ENCODE data around the gene URI1.

The URI1 gene

DNA sequence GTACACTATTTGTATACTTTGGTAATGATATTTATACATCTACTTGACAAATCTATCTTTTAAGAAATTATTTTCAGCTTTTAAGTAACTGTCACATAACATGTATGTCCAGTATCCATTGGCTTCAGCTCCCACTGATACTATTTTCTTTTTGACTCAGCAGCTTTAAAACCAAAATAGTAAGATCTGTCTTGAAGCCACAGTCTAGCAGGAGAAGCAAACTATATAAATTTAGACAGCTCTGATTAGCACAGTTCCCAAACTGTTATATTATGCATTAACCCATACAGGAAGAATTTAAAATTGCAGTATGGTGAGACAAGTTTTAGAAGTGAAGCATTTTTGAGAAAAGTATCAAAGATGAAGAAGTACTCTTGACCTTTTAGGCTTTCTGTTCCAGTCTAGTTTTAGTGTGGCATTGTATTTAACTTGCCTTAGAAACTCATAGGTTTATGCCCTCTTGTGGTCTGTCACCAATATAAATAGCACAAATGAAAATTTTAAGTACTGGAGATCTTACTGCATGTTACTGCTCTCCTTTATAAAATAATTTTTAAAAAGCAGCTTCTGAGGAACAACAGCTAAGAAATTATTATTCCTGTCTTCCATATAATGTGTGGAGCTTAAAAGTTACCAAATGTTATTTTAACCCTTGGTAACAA lies 24.7 kb downstream of the URI1 start:
- no peak overlapping the region for H3K4me2 ChIP-seq (ENCODE audit: insufficient read depth, low read length, poor library complexity, severe bottlenecking)
- H3K27ac ChIP-seq (replicated peaks; ENCODE audit: low read length): no peak overlapping the region
- no peaks in the 10 kb centered on the region for H3K36me3 ChIP-seq (replicated peaks in 1 of 2; ENCODE audit: control insufficient read depth in 2 of 2, insufficient read depth in 2 of 2, low read length in 2 of 2)
- no peaks in the 10 kb centered on the region for H3K9me3 ChIP-seq (replicated peaks in 1 of 2; ENCODE audit: control insufficient read depth in 2 of 2, insufficient read depth in 1 of 2, low read depth in 1 of 2, low read length in 2 of 2)
- H3K27me3 ChIP-seq (ENCODE audit: control insufficient read depth in 3 of 3, insufficient read depth in 3 of 3, low read depth in 1 of 3, low read length in 3 of 3): no peaks in the 10 kb centered on the region
- no peak overlapping the region for H3K9ac ChIP-seq (ENCODE audit: low read depth, low read length, poor library complexity)
- H3K4me3 ChIP-seq (ENCODE audit: low read length in 2 of 2): no peak overlapping the region
- H3K18ac ChIP-seq (ENCODE audit: low read length): no peak overlapping the region
- DNase-seq (ENCODE audit: low spot score): no peak
- H2BK12ac ChIP-seq (ENCODE audit: low read length): no peak overlapping the region
- H3K14ac ChIP-seq (ENCODE audit: low read length): no peak overlapping the region
- no peaks in the 10 kb centered on the region for H3K4me1 ChIP-seq (ENCODE audit: control insufficient read depth in 2 of 2, insufficient read depth in 1 of 2, low read depth in 1 of 2, low read length in 2 of 2)
- no peak overlapping the region for H2BK15ac ChIP-seq (ENCODE audit: low read length)
- no peak overlapping the region for H2BK5ac ChIP-seq (ENCODE audit: low read length)
- H3K79me1 ChIP-seq (ENCODE audit: low read depth, low read length): peaks cover 3% of the 10 kb centered on the region
- no peak overlapping the region for H3K23ac ChIP-seq (ENCODE audit: low read depth, low read length, poor library complexity)
- H2BK120ac ChIP-seq (ENCODE audit: low read depth, low read length): no peak overlapping the region
- no peak overlapping the region for H3K4ac ChIP-seq (ENCODE audit: low read length)
- no peak overlapping the region for H2AFZ ChIP-seq (ENCODE audit: low read length)
- H2AK5ac ChIP-seq (ENCODE audit: low read depth, low read length): no peak overlapping the region
- H4K8ac ChIP-seq (ENCODE audit: low read depth, low read length): no peak overlapping the region
- no peak overlapping the region for H4K91ac ChIP-seq (ENCODE audit: low read depth, low read length, poor library complexity)

DNA sequence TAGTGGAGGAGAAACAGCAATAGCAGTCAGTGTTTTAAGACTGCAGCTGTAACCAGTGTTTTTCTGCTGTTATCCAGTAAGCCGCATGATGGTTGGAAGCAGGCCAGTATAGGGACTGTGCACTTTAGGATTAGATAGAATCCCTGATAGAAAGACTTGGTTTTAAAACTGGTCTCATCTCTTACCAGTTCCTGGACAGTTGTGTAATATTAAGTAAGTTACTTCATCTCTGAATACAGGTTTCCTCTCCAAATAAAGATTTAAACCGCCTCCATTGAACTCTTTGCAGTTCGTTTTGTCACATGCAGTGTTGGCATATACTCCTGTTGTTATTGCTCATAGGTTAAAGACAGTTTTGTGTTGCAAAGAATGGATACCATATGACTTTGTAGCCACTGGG lies 25.6 kb downstream of the URI1 start:
- Histone ChIP-seq H3K4ac (ENCODE audit: low read length) (no peak overlapping the region), H2AK5ac (ENCODE audit: low read depth, low read length) (no peak overlapping the region), H2BK5ac (ENCODE audit: low read length) (no peak overlapping the region), H3K9ac (ENCODE audit: low read depth, low read length, poor library complexity) (no peak overlapping the region), H4K8ac (ENCODE audit: low read depth, low read length) (no peak overlapping the region), H3K27ac (replicated peaks; ENCODE audit: low read length) (no peak overlapping the region), H3K18ac (ENCODE audit: low read length) (no peak overlapping the region), H3K36me3 (replicated peaks in 1 of 2; ENCODE audit: control insufficient read depth in 2 of 2, insufficient read depth in 2 of 2, low read length in 2 of 2) (no peaks in the 10 kb centered on the region), H2BK120ac (ENCODE audit: low read depth, low read length) (no peak overlapping the region), H2BK15ac (ENCODE audit: low read length) (no peak overlapping the region), H3K14ac (ENCODE audit: low read length) (no peak overlapping the region), H3K9me3 (replicated peaks in 1 of 2; ENCODE audit: control insufficient read depth in 2 of 2, insufficient read depth in 1 of 2, low read depth in 1 of 2, low read length in 2 of 2) (no peaks in the 10 kb centered on the region), H2BK12ac (ENCODE audit: low read length) (no peak overlapping the region), H3K27me3 (ENCODE audit: control insufficient read depth in 3 of 3, insufficient read depth in 3 of 3, low read depth in 1 of 3, low read length in 3 of 3) (no peaks in the 10 kb centered on the region), H3K4me3 (ENCODE audit: low read length in 2 of 2) (no peak overlapping the region), H2AFZ (ENCODE audit: low read length) (no peak overlapping the region), H4K91ac (ENCODE audit: low read depth, low read length, poor library complexity) (no peak overlapping the region), H3K4me1 (ENCODE audit: control insufficient read depth in 2 of 2, insufficient read depth in 1 of 2, low read depth in 1 of 2, low read length in 2 of 2) (no peaks in the 10 kb centered on the region), H3K23ac (ENCODE audit: low read depth, low read length, poor library complexity) (no peak overlapping the region), H3K4me2 (ENCODE audit: insufficient read depth, low read length, poor library complexity, severe bottlenecking) (no peak overlapping the region), H3K79me1 (ENCODE audit: low read depth, low read length) (peaks cover 1% of the 10 kb centered on the region)
- no peak for DNase-seq (ENCODE audit: low spot score)
- WGBS, 2 donors (ENCODE audit: extremely low coverage in 2 of 2, insufficient read length in 2 of 2, insufficient replicate concordance in 1 of 2): no CpG with 5 or more reads among the region's 3 CpGs

DNA sequence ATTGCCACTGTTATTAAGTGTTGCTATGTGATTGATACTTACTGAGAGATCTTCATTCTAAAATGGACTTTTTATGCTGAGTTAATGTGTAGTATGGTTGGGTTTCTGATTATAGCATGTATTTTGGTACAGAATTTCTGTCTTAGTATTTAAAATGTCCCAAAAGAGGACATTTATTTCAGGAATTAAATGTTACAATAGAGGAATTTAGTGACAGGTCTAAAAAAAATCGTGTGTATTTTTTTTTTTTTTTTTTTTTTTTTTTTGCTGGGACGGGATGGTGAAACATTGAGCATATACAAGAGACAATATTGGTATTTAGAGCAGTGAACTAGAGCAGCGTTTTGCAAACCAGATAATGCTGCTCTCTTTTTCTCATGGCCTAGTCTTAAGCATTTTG lies 27.9 kb downstream of the URI1 start:
- no peaks in the 10 kb centered on the region for H3K9me3 ChIP-seq (replicated peaks in 1 of 2; ENCODE audit: control insufficient read depth in 2 of 2, insufficient read depth in 1 of 2, low read depth in 1 of 2, low read length in 2 of 2)
- H3K27me3 ChIP-seq (ENCODE audit: control insufficient read depth in 3 of 3, insufficient read depth in 3 of 3, low read depth in 1 of 3, low read length in 3 of 3): no peaks in the 10 kb centered on the region
- no peak overlapping the region for H3K18ac ChIP-seq (ENCODE audit: low read length)
- no peak overlapping the region for H3K4ac ChIP-seq (ENCODE audit: low read length)
- no peak overlapping the region for H3K9ac ChIP-seq (ENCODE audit: low read depth, low read length, poor library complexity)
- no peaks in the 10 kb centered on the region for H3K36me3 ChIP-seq (replicated peaks in 1 of 2; ENCODE audit: control insufficient read depth in 2 of 2, insufficient read depth in 2 of 2, low read length in 2 of 2)
- DNase-seq (ENCODE audit: low spot score): no peak
- H4K91ac ChIP-seq (ENCODE audit: low read depth, low read length, poor library complexity): no peak overlapping the region
- H3K23ac ChIP-seq (ENCODE audit: low read depth, low read length, poor library complexity): no peak overlapping the region
- H3K4me2 ChIP-seq (ENCODE audit: insufficient read depth, low read length, poor library complexity, severe bottlenecking): no peak overlapping the region
- 100% methylated on average over 1 of the region's 3 CpGs; no CpG with 5 or more reads in 1 of the 2 donors for WGBS, 2 donors (ENCODE audit: extremely low coverage in 2 of 2, insufficient read length in 2 of 2, insufficient replicate concordance in 1 of 2)
- no peak overlapping the region for H3K14ac ChIP-seq (ENCODE audit: low read length)
- no peak overlapping the region for H3K27ac ChIP-seq (replicated peaks; ENCODE audit: low read length)
- no peak overlapping the region for H2BK12ac ChIP-seq (ENCODE audit: low read length)
- no peaks in the 10 kb centered on the region for H3K79me1 ChIP-seq (ENCODE audit: low read depth, low read length)
- no peak overlapping the region for H3K4me3 ChIP-seq (ENCODE audit: low read length in 2 of 2)
- no peak overlapping the region for H2BK15ac ChIP-seq (ENCODE audit: low read length)
- no peaks in the 10 kb centered on the region for H3K4me1 ChIP-seq (ENCODE audit: control insufficient read depth in 2 of 2, insufficient read depth in 1 of 2, low read depth in 1 of 2, low read length in 2 of 2)
- H2BK5ac ChIP-seq (ENCODE audit: low read length): no peak overlapping the region
- H2AFZ ChIP-seq (ENCODE audit: low read length): no peak overlapping the region
- H2AK5ac ChIP-seq (ENCODE audit: low read depth, low read length): no peak overlapping the region
- no peak overlapping the region for H4K8ac ChIP-seq (ENCODE audit: low read depth, low read length)
- H2BK120ac ChIP-seq (ENCODE audit: low read depth, low read length): no peak overlapping the region

DNA sequence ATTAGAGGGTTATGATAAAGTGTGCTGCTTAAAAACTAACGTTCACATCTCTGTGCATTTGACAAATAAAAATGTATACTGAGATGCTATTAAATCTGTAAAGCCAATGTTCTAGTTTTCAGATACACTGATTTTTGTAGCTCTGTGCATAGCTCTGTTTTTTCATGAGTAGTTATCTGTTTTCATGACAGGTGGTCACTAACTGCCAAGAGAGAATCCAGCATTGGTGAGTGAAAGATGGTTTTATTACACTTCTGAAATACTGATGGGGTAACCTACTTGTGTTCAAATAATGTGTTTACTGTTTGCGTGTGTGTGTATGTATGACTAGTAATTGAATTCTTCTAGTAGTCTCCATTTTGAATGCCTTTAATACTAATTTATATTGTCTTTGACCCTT lies 29.0 kb downstream of the URI1 start:
- no peaks in the 10 kb centered on the region for H3K79me1 ChIP-seq (ENCODE audit: low read depth, low read length)
- H3K4ac ChIP-seq (ENCODE audit: low read length): no peak overlapping the region
- no peak overlapping the region for H2BK15ac ChIP-seq (ENCODE audit: low read length)
- no CpG with 5 or more reads among the region's 2 CpGs for WGBS, 2 donors (ENCODE audit: extremely low coverage in 2 of 2, insufficient read length in 2 of 2, insufficient replicate concordance in 1 of 2)
- H3K4me3 ChIP-seq (ENCODE audit: low read length in 2 of 2): no peak overlapping the region
- no peak overlapping the region for H4K8ac ChIP-seq (ENCODE audit: low read depth, low read length)
- H3K4me1 ChIP-seq (ENCODE audit: control insufficient read depth in 2 of 2, insufficient read depth in 1 of 2, low read depth in 1 of 2, low read length in 2 of 2): no peaks in the 10 kb centered on the region
- H3K27ac ChIP-seq (replicated peaks; ENCODE audit: low read length): no peak overlapping the region
- no peak overlapping the region for H3K9ac ChIP-seq (ENCODE audit: low read depth, low read length, poor library complexity)
- DNase-seq (ENCODE audit: low spot score): no peak
- no peak overlapping the region for H3K18ac ChIP-seq (ENCODE audit: low read length)
- H2AFZ ChIP-seq (ENCODE audit: low read length): no peak overlapping the region
- no peak overlapping the region for H3K23ac ChIP-seq (ENCODE audit: low read depth, low read length, poor library complexity)
- no peak overlapping the region for H3K14ac ChIP-seq (ENCODE audit: low read length)
- no peak overlapping the region for H2BK5ac ChIP-seq (ENCODE audit: low read length)
- H3K27me3 ChIP-seq (ENCODE audit: control insufficient read depth in 3 of 3, insufficient read depth in 3 of 3, low read depth in 1 of 3, low read length in 3 of 3): no peaks in the 10 kb centered on the region
- no peak overlapping the region for H2BK12ac ChIP-seq (ENCODE audit: low read length)
- H4K91ac ChIP-seq (ENCODE audit: low read depth, low read length, poor library complexity): no peak overlapping the region
- H2AK5ac ChIP-seq (ENCODE audit: low read depth, low read length): no peak overlapping the region
- H3K9me3 ChIP-seq (replicated peaks in 1 of 2; ENCODE audit: control insufficient read depth in 2 of 2, insufficient read depth in 1 of 2, low read depth in 1 of 2, low read length in 2 of 2): no peaks in the 10 kb centered on the region
- no peaks in the 10 kb centered on the region for H3K36me3 ChIP-seq (replicated peaks in 1 of 2; ENCODE audit: control insufficient read depth in 2 of 2, insufficient read depth in 2 of 2, low read length in 2 of 2)
- H2BK120ac ChIP-seq (ENCODE audit: low read depth, low read length): no peak overlapping the region
- H3K4me2 ChIP-seq (ENCODE audit: insufficient read depth, low read length, poor library complexity, severe bottlenecking): no peak overlapping the region

Data from neuronal stem cell (in vitro differentiated cells).